ENCODE results near the gene GRM5.

- TF ChIP-seq CTCF (IDR thresholded peaks at IDR 0.05) (no peak), EZH2 (IDR thresholded peaks at IDR 0.05) (no peak)
Measured at GRCh38 chr11:88487646-88488045, 578.1 kb downstream of the GRM5 start.

Data from neural progenitor cell (in vitro differentiated cells).